Activated CD4-positive, alpha-beta memory T cell treated with anti-CD3 and anti-CD28 coated beads for 36 hours (primary cell): ENCODE results near the gene TSPAN5. TPM values are rescaled to one million over a fixed set of nuclear protein-coding genes. Genes with fewer than 3 reads are reported as not detected.
A peak's percentile ranks its signal among the peaks of the same experiment; 100 is the strongest.

Experiments
- CTCF ChIA-PET: fragments of 350-600 bp; sonication (Branson Sonifier 250); formaldehyde crosslinking; loops from one replicate; lab custom pipeline; 2021; ENCODE audit warnings: antibody characterized with exemption, inconsistent platforms; lab: Charles Lee
- POLR2A ChIA-PET: fragments of 350-600 bp; sonication (Branson Sonifier 250); formaldehyde crosslinking; loops from one replicate; lab custom pipeline; 2021; ENCODE audit warnings: antibody characterized with exemption; lab: Charles Lee
- DNase-seq: peaks from one replicate; pipeline ENCODE4 v3.0.0-alpha.2; 2020
- H3K27ac Mint-ChIP-seq: one replicate; pipeline ENCODE4 v1.8.0; 2021; ENCODE audit warnings: mixed read lengths
- H3K27me3 Mint-ChIP-seq: one replicate; pipeline ENCODE4 v1.8.0; 2021; ENCODE audit warnings: mixed read lengths
- H3K36me3 Mint-ChIP-seq: one replicate; pipeline ENCODE4 v1.8.0; 2021; ENCODE audit warnings: mixed read lengths
- H3K4me1 Mint-ChIP-seq: one replicate; pipeline ENCODE4 v1.8.0; 2021; ENCODE audit warnings: low read depth, mixed read lengths
- H3K4me3 Mint-ChIP-seq: one replicate; pipeline ENCODE4 v1.8.0; 2021; ENCODE audit warnings: mild to moderate bottlenecking, mixed read lengths
- H3K9me3 Mint-ChIP-seq: one replicate; pipeline ENCODE4 v1.8.0; 2021; ENCODE audit warnings: mixed read lengths
- intact Hi-C: fragments of 100-400 bp; cut with micrococcal nuclease; formaldehyde crosslinking; loops from one replicate; pipeline ENCODE4 v1.15.1; 2023
- total RNA-seq, 2 experiments: library from RNA; stranded (reverse); gene quantifications; one replicate each; pipeline ENCODE4 v1.2.3, GENCODE V29; 2021

TSPAN5 gene
- total RNA-seq, 2 experiments from 2014 or later: 19.2 to 20.4 TPM

DNA sequence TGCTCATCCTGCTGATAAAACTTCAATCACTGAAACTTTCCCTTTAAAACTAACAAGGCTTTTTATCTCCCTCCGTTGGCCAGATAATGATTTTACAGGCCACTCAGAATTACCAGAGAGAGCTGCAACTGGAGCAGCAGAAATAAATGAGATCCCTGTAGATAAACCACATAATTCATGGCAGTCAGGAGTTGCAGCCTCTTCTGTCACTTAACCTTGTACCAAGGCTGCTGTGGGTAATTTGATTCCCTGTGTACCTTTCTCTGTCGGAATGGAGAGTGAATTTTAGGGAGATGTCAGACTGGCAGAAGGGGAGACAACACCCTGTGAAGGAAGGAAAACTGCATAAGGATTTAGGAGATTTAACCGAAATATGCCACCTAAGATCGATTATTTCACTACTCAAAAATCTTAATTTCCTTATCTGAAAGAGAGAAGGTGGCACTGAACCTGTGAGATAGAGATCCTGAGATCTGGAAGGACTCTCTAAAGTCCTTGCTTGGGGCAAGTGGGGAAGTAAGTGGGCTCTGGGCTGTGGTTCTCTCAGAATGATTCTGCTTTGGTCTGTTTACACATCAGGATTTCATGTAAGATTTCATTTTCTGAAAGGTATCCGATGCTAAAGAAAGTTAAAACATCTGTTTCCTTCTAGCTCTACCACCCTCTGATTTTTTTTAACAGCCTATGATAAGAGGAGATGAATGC lies 14.3 kb upstream of the TSPAN5 start:
- H3K4me1 Mint-ChIP-seq: peaks cover 20% of the 10 kb centered on the region
- H3K36me3 Mint-ChIP-seq: no peaks in the 10 kb centered on the region
- CTCF ChIA-PET: no interaction called here
- no peak overlapping the region for H3K4me3 Mint-ChIP-seq
- H3K27ac Mint-ChIP-seq: no peak overlapping the region
- DNase-seq: no peak
- H3K27me3 Mint-ChIP-seq: peaks cover 4% of the 10 kb centered on the region
- POLR2A ChIA-PET: no interaction called here
- no peaks in the 10 kb centered on the region for H3K9me3 Mint-ChIP-seq
- intact Hi-C loops: no loop called here

DNA sequence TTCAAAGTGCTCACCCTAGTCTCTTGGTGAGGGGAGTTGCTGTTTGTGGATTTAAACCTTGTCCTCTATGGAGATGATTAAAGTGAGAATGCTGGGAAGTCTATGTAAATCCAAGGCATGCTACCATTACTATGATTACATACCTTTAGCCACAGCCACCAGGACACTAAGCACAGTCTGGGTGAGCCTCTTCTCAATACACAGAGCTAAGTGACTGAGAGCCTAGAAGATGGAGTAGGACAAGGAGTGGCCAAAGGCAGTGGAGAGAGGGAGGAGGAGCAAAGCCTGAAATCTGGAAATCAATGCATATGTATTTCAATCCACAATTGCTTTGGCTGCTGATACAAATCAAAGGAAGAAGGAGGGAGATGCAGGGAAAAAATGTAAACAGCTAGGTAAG lies 12.7 kb upstream of the TSPAN5 start:
- Mint-ChIP-seq H3K27me3 (peaks cover 4% of the 10 kb centered on the region), H3K4me1 (peaks cover 20% of the 10 kb centered on the region), H3K27ac (no peak overlapping the region), H3K4me3 (no peak overlapping the region), H3K9me3 (no peaks in the 10 kb centered on the region), H3K36me3 (no peaks in the 10 kb centered on the region)
- intact Hi-C loops: loop anchor here (2.0 kb wide), 1 partner anchor 18 kb away; no protein-coding TSS in a partner anchor
- ChIA-PET POLR2A (no interaction called here), CTCF (interaction anchor here (1.1 kb wide), 1 partner anchor 203 kb away, joined by 4 read pairs; no protein-coding TSS in a partner anchor)
- no peak for DNase-seq

DNA sequence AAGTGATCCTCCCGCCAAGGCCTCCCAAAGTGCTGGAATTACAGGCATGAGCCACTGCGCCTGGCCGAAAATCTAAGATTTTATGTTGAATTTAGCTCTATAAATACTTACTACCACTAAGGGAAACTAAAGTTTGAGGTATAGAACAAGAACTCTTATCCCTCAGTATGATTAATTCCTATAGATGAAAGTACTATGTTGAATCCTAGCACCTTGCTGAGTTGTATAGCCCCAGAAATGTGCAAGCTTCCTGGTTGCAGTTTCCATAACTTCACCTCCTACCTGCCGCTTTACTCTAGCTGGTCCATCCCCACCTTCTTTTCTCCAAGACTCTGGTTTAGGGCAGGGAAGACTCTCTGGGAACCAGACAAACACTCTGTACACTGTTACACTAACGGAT lies 11.8 kb upstream of the TSPAN5 start:
- ChIA-PET POLR2A (interaction anchor here (1.1 kb wide), 1 partner anchor 67 kb away, joined by 3 read pairs; no protein-coding TSS in a partner anchor), CTCF (no interaction called here)
- H3K27ac Mint-ChIP-seq: no peak overlapping the region
- peaks cover 20% of the 10 kb centered on the region for H3K4me1 Mint-ChIP-seq
- H3K9me3 Mint-ChIP-seq: peaks cover 4% of the 10 kb centered on the region
- H3K36me3 Mint-ChIP-seq: peaks cover under 1% of the 10 kb centered on the region
- no peak for DNase-seq
- no peak overlapping the region for H3K4me3 Mint-ChIP-seq
- peaks cover 4% of the 10 kb centered on the region for H3K27me3 Mint-ChIP-seq
- intact Hi-C loops: loop anchor here (2.0 kb wide), 1 partner anchor 19 kb away; no protein-coding TSS in a partner anchor

DNA sequence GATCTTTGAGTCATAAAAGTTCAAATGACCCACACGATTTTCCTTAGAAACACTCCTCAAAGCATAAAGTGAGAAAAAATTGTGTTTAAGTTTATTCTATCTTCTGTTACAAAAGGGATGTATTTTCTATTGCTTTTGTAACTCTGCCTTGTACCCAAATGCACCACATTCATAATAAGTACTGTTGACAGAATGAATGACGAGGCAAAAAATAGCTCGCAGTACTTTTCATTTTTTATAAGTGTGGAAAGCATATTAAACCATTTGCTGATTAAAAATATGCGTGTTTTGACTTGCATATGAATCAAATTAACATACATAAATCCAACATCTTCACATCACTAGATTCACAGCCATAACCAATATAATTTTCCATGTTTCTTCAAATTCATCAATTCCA lies 11.2 kb upstream of the TSPAN5 start:
- Mint-ChIP-seq H3K27me3 (peaks cover 4% of the 10 kb centered on the region), H3K36me3 (peaks cover 2% of the 10 kb centered on the region), H3K4me3 (no peak overlapping the region), H3K27ac (no peak overlapping the region), H3K4me1 (peaks cover 26% of the 10 kb centered on the region), H3K9me3 (peaks cover 6% of the 10 kb centered on the region)
- no peak for DNase-seq
- intact Hi-C loops: loop anchor here (10.0 kb wide), 1 partner anchor 1185 kb away; no protein-coding TSS in a partner anchor
- ChIA-PET POLR2A (no interaction called here), CTCF (no interaction called here)

DNA sequence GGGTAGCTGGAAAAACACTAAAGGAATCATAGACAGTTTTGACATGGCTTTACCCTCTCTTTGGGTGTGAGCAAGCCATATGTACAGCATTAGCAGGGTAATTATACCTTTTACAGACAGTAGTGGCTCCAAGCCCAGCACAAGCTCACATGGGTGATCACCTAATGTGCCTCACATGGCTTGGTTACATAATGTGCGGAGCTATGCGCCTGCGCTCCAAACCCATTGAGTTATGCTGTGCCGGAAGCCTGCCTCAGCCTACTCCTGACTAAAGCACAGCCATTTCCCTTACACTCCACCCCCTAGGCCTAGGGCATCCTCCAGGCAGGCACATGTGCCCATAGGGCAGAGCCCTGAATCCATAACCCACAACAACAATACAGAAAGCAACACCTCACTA lies 6.5 kb upstream of the TSPAN5 start:
- H3K4me3 Mint-ChIP-seq: no peak overlapping the region

DNA sequence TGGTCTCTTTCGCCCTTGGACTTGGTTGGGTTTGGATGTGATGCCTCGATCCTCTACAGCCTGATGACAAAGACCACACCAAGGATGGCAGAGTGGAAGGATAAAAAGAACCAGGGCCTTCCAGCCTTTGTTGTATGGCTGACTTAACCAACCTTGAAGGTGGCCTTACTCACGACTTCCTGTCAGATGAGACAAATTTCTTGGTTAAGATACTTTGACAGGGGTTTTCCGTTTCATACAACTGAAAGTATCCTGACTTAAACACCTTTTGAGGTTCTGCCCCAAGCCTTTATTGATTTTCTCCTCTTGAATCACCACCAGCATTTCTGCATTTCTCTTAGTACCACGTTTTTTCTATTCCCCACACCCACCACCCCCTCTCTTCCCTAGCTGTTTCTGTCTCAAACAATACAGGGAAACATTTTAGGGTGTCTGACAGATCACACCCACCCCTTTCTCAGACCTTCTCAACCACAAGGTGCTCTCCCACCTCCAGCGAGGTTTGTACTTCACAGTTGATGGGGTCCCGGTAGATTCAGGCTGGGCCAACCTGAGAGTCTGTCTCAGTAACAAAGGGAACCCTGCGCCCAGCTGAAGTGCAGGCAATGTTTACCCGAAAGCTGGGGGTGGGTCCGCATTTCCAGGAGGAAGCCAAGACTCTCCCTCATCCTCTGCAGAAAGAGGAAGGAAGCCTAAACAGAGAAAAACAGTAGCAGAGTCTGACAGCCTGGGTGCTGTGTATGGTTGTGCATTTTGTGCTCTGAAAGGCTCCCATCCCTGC lies 5.0 kb upstream of the TSPAN5 start:
- Mint-ChIP-seq H3K4me3 (peak overlapping the region; percentile 53), H3K9me3 (peaks cover 6% of the 10 kb centered on the region), H3K36me3 (peaks cover 2% of the 10 kb centered on the region), H3K4me1 (peaks cover 59% of the 10 kb centered on the region), H3K27me3 (no peaks in the 10 kb centered on the region), H3K27ac (peak overlapping the region; percentile 98)
- POLR2A ChIA-PET: interaction anchor here (0.6 to 2.2 kb wide), 5 partner anchors 26 to 181 kb away, joined by 3 to 12 read pairs (median 3); no protein-coding TSS in a partner anchor
- CTCF ChIA-PET: interaction anchor here (0.9 to 1.6 kb wide), 2 partner anchors 265 to 392 kb away, joined by 3 read pairs; no protein-coding TSS in a partner anchor
- intact Hi-C loops: loop anchor here (1.0 to 10.0 kb wide), 15 partner anchors 20 to 1191 kb away; partner anchors contain the start of genes METAP1 and RAP1GDS1
- DNase-seq: peak; percentile 82

More for the DNA sequence above, 6.5 kb upstream of the TSPAN5 start:
- peaks cover 2% of the 10 kb centered on the region for H3K36me3 Mint-ChIP-seq
- ChIA-PET CTCF (no interaction called here), POLR2A (no interaction called here)
- H3K9me3 Mint-ChIP-seq: peaks cover 6% of the 10 kb centered on the region
- no peaks in the 10 kb centered on the region for H3K27me3 Mint-ChIP-seq
- intact Hi-C loops: loop anchor here (5.0 to 10.0 kb wide), 3 partner anchors 383 to 1190 kb away; partner anchors contain the start of gene RAP1GDS1
- peak overlapping the region; percentile 66 for H3K27ac Mint-ChIP-seq
- DNase-seq: no peak
- H3K4me1 Mint-ChIP-seq: peaks cover 48% of the 10 kb centered on the region

DNA sequence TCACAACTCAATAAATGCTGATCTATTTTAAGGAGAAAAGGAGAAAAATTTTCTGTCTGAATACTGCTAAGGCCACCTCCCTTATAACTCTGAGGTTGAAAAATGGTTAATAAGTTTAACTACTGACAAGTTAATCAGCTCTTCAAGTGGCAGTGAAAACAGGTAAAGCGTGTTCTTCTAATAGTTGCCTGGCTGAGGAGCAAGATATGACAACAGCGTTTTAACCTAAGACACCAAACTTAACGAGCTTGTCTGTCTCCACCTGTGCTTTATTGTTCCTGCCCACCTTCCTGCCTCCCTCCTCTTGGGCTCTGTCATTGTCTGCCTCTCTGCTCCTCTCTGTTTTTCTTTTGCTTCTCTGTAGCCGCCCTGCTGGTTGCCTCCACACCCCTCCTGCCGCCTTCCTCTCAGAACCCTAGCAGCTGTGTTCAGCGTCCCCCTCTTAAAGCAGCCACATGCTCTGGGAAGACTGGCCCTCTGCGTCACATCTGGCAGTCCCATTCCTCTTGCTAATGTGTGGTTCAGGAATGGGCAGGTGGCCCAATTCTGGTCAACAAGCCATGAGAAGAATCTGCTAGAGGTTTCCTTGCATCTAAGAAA lies 4.3 kb upstream of the TSPAN5 start:
- peak overlapping the region; percentile 98 for H3K27ac Mint-ChIP-seq
- peak overlapping the region; percentile 53 for H3K4me3 Mint-ChIP-seq
- H3K36me3 Mint-ChIP-seq: peaks cover 2% of the 10 kb centered on the region
- POLR2A ChIA-PET: interaction anchor here (1.1 to 2.2 kb wide), 3 partner anchors 60 to 266 kb away, joined by 3 to 12 read pairs (median 4); partner anchors contain the start of gene EIF4E
- CTCF ChIA-PET: interaction anchor here (0.9 to 1.6 kb wide), 2 partner anchors 266 to 393 kb away, joined by 3 read pairs; no protein-coding TSS in a partner anchor
- H3K27me3 Mint-ChIP-seq: no peaks in the 10 kb centered on the region
- peaks cover 6% of the 10 kb centered on the region for H3K9me3 Mint-ChIP-seq
- DNase-seq: peak; percentile 55
- H3K4me1 Mint-ChIP-seq: peaks cover 59% of the 10 kb centered on the region
- intact Hi-C loops: loop anchor here (1.0 to 10.0 kb wide), 15 partner anchors 19 to 1192 kb away; partner anchors contain the start of genes METAP1 and RAP1GDS1

DNA sequence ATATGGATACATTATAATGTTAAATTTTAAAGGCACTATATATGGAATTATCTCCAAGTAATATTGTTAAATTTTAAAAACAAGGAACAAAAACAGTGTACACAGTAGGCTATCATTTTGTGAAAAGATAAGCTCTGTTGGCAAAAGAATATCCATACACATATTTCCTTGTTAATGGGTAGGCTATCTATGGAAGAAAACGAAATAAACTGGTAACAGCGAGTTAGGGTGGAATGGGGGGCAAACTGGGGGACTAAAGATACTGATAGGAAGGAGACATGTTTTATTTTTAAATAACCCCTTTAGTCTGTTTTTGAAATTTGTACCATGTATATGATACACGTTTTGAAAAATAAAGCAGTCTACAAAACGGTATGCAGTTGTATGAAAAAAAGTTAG lies 3.6 kb upstream of the TSPAN5 start:
- Mint-ChIP-seq H3K36me3 (peaks cover 2% of the 10 kb centered on the region), H3K4me3 (no peak overlapping the region), H3K4me1 (peaks cover 59% of the 10 kb centered on the region), H3K9me3 (peaks cover 6% of the 10 kb centered on the region), H3K27ac (peak overlapping the region; percentile 58), H3K27me3 (no peaks in the 10 kb centered on the region)
- no peak for DNase-seq
- ChIA-PET CTCF (no interaction called here), POLR2A (interaction anchor here (1.1 to 2.2 kb wide), 3 partner anchors 60 to 267 kb away, joined by 3 to 12 read pairs (median 4); partner anchors contain the start of gene EIF4E)
- intact Hi-C loops: loop anchor here (2.0 to 10.0 kb wide), 4 partner anchors 380 to 1193 kb away; partner anchors contain the start of gene RAP1GDS1

DNA sequence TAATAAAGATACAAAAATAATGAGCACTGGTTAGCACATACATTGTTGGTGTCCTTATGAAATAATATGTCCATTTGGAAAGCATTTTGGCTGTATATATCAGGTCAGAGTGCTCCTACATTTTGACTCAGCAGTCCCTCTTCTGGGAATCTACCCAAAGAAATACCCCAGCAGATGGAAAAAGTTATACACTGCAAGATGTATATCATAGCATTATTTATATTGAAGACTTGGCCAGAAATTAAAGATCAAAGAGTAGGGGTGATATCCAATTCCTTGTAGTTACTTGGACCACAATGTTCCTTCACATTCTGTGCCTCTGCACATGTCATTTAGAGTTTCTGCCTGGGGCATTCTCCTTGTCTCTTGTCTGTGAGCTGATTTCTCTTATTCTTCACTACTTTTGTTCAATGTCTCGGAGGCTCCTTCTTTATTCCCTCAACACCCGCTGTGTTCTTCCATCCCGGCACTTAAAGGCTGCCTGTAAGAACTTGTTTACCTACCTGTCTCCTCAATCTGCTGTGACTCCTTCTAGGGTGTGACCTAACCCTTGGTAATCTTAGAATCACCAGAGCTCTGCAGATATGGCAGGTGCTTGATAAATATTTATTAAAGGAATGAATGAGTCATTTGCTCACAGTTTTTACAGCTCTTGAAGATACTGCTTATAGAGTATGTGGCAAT lies 3.1 kb upstream of the TSPAN5 start:
- ChIA-PET POLR2A (interaction anchor here (1.1 kb wide), 1 partner anchor 267 kb away, joined by 3 read pairs; the partner anchor contains the start of gene EIF4E), CTCF (no interaction called here)
- intact Hi-C loops: loop anchor here (2.0 to 10.0 kb wide), 4 partner anchors 379 to 1193 kb away; partner anchors contain the start of gene RAP1GDS1
- Mint-ChIP-seq H3K27ac (peak overlapping the region; percentile 64), H3K9me3 (peaks cover 6% of the 10 kb centered on the region), H3K4me1 (peaks cover 65% of the 10 kb centered on the region), H3K4me3 (no peak overlapping the region), H3K27me3 (no peaks in the 10 kb centered on the region), H3K36me3 (peaks cover 2% of the 10 kb centered on the region)
- DNase-seq: no peak

DNA sequence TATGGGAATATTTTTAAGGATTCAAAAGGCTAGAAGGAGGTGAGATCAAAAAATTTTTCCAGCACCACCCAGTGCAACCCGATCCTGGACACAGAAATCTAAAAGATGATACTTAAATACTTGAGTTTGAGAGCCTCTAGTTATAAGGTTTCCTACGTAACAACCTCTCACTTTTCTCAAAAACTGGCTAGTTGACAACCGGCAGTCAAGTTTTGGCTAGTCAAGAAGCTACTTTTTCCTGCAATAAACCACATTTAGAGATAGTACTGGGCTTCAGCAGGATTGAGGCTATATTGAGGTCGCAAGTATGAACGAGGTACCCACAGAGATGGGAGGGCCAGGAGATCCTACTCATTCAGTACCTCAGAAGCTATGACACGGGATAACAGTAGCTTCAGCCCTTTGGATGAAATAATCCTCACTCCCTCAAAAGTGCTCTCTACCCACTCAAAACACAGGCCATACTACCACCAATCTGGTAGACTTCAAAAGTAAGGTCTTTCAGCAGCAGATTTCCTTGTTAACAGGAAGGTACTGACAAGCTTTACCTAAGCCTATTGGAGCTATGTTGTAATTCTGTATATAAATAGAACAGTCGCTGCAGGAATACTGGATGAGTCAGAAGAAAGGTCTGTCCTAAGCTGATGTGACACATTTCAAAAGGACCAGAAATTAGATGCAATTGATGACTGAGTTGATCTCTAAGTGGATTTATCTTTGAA lies 1.5 kb upstream of the TSPAN5 start:
- Mint-ChIP-seq H3K4me1 (peaks cover 78% of the 10 kb centered on the region), H3K9me3 (no peaks in the 10 kb centered on the region), H3K4me3 (peak overlapping the region; percentile 81), H3K27ac (peak overlapping the region; percentile 64), H3K36me3 (peaks cover 2% of the 10 kb centered on the region), H3K27me3 (no peaks in the 10 kb centered on the region)
- intact Hi-C loops: loop anchor here (2.0 to 10.0 kb wide), 7 partner anchors 193 to 1285 kb away; partner anchors contain the start of genes DNAJB14, RAP1GDS1, STPG2 and TRMT10A
- no peak for DNase-seq
- ChIA-PET CTCF (interaction anchor here (0.8 to 3.3 kb wide), 2 partner anchors 192 to 396 kb away, joined by 3 to 20 read pairs; no protein-coding TSS in a partner anchor), POLR2A (interaction anchor here (0.6 to 3.6 kb wide), 5 partner anchors 20 to 269 kb away, joined by 3 to 20 read pairs (median 5); partner anchors contain the start of gene EIF4E)
